Large intestine (tissue), 3 donors: Measurements from ENCODE around the gene GAMT. TPM values are rescaled to one million over a fixed set of nuclear protein-coding genes. Genes with fewer than 3 reads are reported as not detected.

Experiments used
- DNase-seq, 2 donors: peaks; one replicate each; pipeline versions ENCODE4 v3.0.0 to v3.0.0-alpha.2; 2013
- H3K27ac ChIP-seq: one replicate; pipeline ENCODE4 v1.5.1; 2013; ENCODE audit warnings: low read length
- H3K27me3 ChIP-seq: 2 replicates; pipeline ENCODE4 v1.6.1; 2013; ENCODE audit warnings: low read length; ENCODE audit not compliant: control insufficient read depth, insufficient read depth
- H3K36me3 ChIP-seq: 2 replicates; pipeline ENCODE4 v1.6.1; 2013; ENCODE audit warnings: low read length; ENCODE audit not compliant: control insufficient read depth, insufficient read depth
- H3K4me1 ChIP-seq: one replicate; pipeline ENCODE4 v1.6.1; 2013; ENCODE audit warnings: low read length; ENCODE audit not compliant: control insufficient read depth, insufficient read depth
- H3K4me3 ChIP-seq: one replicate; pipeline ENCODE4 v1.5.1; 2013; ENCODE audit warnings: low read length
- H3K9me3 ChIP-seq: one replicate; pipeline ENCODE4 v1.6.1; 2013; ENCODE audit warnings: mild to moderate bottlenecking, low read depth, low read length, moderate library complexity; ENCODE audit not compliant: control insufficient read depth
- WGBS: methylation state at CpG from one replicate; pipeline ENCODE4 v1.1.5; 2013; ENCODE audit warnings: low lambda C conversion rate; ENCODE audit not compliant: insufficient coverage; 5-methylcytosine and 5-hydroxymethylcytosine counted together
- polyA plus RNA-seq: library from polyadenylated mRNA; unstranded; fragments of 120-200 nt; gene quantifications from one replicate; pipeline ENCODE4 v1.2.1, GENCODE V29; 2013

Gene GAMT
- polyA plus RNA-seq, 1 donor = 16.0 TPM

DNA sequence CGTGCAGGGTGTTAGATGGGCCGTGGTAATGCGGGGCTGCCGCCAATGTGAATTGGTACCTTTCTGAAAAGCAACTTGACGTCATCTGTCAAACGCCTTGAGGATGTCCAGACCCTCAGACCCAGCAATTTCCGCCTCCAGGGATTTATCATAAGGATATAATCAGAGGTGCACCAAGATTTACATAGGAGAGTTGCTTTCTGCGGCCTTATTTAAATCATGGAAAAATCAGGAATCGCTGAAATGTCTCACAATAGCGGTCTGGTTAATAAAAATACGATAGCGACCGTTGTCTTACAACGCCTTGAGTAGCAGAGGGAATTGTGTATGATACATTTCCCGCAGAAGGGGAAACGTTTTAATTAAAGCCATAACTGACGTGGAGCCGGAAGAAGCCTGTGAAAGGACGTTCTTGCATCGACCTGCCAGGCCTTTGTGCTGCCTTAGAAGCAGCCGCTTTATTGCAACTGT is 49.9 kb downstream of the GAMT start:
- H3K9me3 ChIP-seq = peaks cover 3% of the 10 kb centered on the region
- WGBS = 89% methylated on average over 3 of the region's 21 CpGs
- H3K4me3 ChIP-seq = no peak overlapping the region
- H3K36me3 ChIP-seq = no peaks in the 10 kb centered on the region
- H3K4me1 ChIP-seq = peaks cover 13% of the 10 kb centered on the region
- H3K27me3 ChIP-seq = no peaks in the 10 kb centered on the region
- DNase-seq = no peak
- no peak overlapping the region for H3K27ac ChIP-seq

DNA sequence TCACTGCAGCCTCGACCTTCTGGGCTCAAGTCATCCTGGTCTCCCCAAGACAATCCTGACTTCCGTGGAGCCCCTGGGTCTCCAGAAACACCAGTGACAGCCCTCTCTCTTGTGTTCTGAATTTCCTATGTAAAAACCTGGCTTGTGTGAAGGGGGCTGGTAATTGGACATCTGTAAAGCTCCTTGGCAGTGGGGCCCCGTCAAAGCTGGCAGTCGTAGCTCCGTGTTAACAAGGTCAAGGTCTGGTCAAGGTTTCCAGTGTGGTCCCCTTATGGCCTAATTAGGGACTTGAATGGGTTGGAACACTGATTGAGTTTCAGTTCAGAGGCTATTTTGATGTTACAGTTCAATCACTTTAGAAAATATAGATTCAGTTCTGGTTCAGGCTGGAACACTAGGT is 50.5 kb downstream of the GAMT start:
- Histone ChIP-seq H3K4me1 (peaks cover 8% of the 10 kb centered on the region), H3K4me3 (no peak overlapping the region), H3K27me3 (no peaks in the 10 kb centered on the region), H3K36me3 (no peaks in the 10 kb centered on the region), H3K27ac (no peak overlapping the region), H3K9me3 (peaks cover 3% of the 10 kb centered on the region)
- no peak for DNase-seq
- no CpG with 5 or more reads among the region's 5 CpGs for WGBS

DNA sequence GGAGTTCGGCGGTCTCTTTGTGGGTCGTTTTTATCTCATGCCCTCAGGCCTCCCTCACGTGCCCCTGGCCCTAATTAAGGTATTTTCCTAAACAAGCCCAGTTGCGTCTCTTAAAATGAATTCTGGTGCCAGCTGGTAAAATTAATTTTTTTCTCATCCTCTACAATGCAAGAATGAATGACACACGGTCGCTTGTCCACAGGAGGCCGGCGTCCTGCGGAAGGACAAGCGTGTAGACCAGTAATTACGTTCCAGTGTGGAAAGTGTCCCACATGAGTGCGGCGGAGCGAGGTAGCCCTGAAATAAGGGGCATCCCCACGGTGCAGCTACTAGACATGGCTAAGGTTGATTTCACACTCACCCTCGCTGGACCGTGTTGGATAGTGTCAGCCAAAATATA is 52.1 kb downstream of the GAMT start:
- Histone ChIP-seq H3K4me3 (no peak overlapping the region), H3K27me3 (no peaks in the 10 kb centered on the region), H3K9me3 (peaks cover 1% of the 10 kb centered on the region), H3K27ac (no peak overlapping the region), H3K36me3 (no peaks in the 10 kb centered on the region), H3K4me1 (peaks cover 3% of the 10 kb centered on the region)
- no peak for DNase-seq
- WGBS = 95% methylated on average over 4 of the region's 18 CpGs

Other genes with a start within 250 kb of the GAMT start
- 25.1 TPM for gene SBNO2, start 227.3 kb downstream of the GAMT start, polyA plus RNA-seq
- 67.1 TPM for gene STK11, start 195.8 kb downstream of the GAMT start, polyA plus RNA-seq
- 2.0 TPM for gene CBARP, start 163.5 kb downstream of the GAMT start, polyA plus RNA-seq
- gene ATP5F1D, start 159.8 kb downstream of the GAMT start, polyA plus RNA-seq = 136 TPM
- gene MIDN, start 153.0 kb downstream of the GAMT start, polyA plus RNA-seq = 110 TPM
- 564 TPM for gene CIRBP, start 132.2 kb downstream of the GAMT start, polyA plus RNA-seq
- gene FAM174C, start 126.0 kb downstream of the GAMT start, polyA plus RNA-seq = 37.4 TPM
- 25.6 TPM for gene EFNA2, start 115.7 kb downstream of the GAMT start, polyA plus RNA-seq
- 91.9 TPM for gene NDUFS7, start 17.6 kb downstream of the GAMT start, polyA plus RNA-seq
- 97.8 TPM for gene DAZAP1, start 6.0 kb upstream of the GAMT start, polyA plus RNA-seq
- 1,404 TPM for gene RPS15, start 36.9 kb upstream of the GAMT start, polyA plus RNA-seq
- 5.6 TPM for gene APC2, start 48.6 kb upstream of the GAMT start, polyA plus RNA-seq
- 29.8 TPM for gene C19orf25, start 77.7 kb upstream of the GAMT start, polyA plus RNA-seq
- gene PCSK4, start 88.8 kb upstream of the GAMT start, polyA plus RNA-seq = 4.7 TPM
- gene REEP6, start 89.6 kb upstream of the GAMT start, polyA plus RNA-seq = 228 TPM
- gene ADAMTSL5, start 111.5 kb upstream of the GAMT start, polyA plus RNA-seq = 24.9 TPM
- gene PLK5, start 122.5 kb upstream of the GAMT start, polyA plus RNA-seq = 0.09 TPM
- 17.8 TPM for gene MEX3D, start 166.8 kb upstream of the GAMT start, polyA plus RNA-seq
- gene MBD3, start 191.3 kb upstream of the GAMT start, polyA plus RNA-seq = 59.1 TPM
- 124 TPM for gene UQCR11, start 203.9 kb upstream of the GAMT start, polyA plus RNA-seq